SHP77 treated with DMSO at 0.1 percent for 48 hours (cell line): ENCODE measurements around the gene CHRNA4.

ENCODE experiments used
- DNase-seq: peaks from one replicate; lab custom pipeline; 2025; lab: John Stamatoyannopoulos, UW

The CHRNA4 gene

GRCh38 chr20:63320041-63320511, 41.1 kb downstream of the CHRNA4 start:
- DNase-seq, result no peak

GRCh38 chr20:63319164-63320040, 41.7 kb downstream of the CHRNA4 start:
- no peak for DNase-seq

GRCh38 chr20:63318391-63319163, 42.6 kb downstream of the CHRNA4 start:
- DNase-seq, result no peak

DNA sequence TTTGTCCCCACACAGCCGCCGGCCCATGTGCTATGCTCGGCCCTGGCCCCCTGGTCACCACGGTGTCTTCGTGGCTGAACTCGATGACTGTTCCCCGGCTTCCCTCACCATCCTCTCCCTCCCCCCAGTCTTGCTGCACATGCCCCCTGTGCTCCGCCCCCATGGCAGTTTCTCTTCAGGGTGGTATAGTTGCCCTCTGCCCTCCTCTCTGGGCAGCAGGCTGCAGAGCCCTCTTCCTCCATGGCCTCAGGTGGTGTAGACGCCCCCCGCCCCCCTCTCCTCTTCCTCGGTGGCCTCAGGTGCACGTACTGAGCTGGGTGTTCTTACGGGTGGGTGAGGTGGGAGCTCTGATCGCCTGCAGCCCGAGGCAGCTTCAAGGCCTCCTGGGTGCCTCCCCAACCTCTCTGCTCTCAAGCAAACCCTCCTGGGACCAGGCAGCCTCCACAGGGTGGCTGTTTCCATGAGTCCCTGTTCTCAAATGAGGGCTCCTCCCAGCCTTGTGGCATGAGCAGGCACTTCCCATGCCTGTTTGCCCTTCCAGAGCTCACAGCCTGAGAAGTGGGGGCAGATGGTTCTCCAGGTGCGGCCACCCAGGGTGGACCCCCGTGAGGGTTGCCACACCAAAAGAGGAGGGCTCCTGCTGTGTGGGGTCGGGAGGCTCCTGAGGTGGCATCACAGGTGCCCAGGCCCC, 43.4 kb downstream of the CHRNA4 start:
- DNase-seq, result no peak

GRCh38 chr20:63317061-63317460, 44.1 kb downstream of the CHRNA4 start:
- DNase-seq, result no peak

- DNase-seq, result no peak
Observed at GRCh38 chr20:63316502-63316921, 44.6 kb downstream of the CHRNA4 start.

DNA sequence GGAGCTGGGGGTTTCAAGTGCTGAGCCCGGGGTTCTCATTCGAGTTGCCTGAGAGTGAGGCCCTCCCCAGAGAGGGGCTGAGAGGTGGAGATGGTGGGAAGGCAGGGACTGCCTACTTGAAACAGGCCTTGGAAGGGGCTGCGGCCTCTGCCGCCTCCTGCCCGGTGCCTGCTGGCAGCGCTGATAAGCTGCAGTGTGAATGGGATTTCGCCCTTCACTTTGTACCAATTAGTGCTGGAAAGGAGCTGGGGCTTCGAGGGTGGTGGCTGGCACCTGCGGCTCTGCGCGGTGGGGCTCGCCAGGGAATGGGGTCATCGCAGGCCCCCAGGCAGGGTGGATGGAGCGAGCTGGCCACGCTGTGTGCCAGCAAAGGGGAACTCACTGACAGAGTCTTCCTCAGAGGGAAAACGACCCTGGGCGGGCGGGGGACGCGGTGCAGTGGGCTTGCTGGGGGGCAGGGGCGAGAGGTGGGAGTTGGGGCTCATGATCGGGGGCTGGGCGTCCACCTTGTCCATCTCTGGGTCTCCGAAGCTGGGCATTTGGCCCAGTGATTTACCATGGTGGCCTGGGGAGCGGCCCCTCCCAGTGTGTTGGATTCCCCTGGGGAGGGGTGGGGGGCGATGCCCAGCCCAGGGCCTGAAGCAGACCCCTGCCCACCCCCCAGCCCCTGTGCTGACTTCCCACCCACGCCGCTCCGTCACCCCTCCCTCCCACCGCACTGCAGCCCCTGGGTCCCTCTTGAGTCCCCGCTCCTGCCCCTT, 45.2 kb downstream of the CHRNA4 start:
- no peak for DNase-seq

- no peak for DNase-seq
Observed at GRCh38 chr20:63315240-63315689, 45.9 kb downstream of the CHRNA4 start.

DNA sequence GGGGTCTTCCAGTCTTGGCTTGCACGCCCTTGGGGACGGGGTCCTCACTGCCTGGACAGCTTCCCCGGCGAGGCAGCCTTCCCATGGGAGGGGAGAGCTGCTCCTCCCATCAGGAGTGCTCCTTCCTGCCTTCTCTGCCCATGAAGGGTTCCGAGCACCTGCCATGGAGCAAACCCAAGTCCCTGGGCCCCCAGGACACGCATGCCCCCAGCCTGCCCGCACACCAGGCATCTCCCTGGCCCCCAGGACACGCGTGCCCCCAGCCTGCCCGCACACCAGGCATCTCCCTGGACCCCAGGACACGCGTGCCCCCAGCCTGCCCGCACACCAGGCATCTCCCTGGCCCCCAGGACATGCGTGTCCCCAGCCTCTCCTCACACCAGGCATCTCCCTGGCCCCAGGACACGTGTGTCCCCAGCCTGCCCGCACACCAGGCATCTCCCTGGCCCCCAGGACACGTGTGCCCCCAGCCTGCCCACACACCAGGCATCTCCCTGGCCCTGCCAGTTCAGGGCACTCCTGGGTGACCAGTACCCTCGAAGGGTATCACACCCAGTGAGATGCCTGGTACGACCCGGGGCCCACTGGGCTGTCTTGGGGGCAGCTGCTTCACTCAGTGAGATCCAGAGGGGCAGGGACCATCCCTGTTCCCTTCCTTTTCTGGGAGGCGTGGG, 46.4 kb downstream of the CHRNA4 start:
- no peak for DNase-seq

- no peak for DNase-seq
Observed at GRCh38 chr20:63314015-63314471, 47.1 kb downstream of the CHRNA4 start.

GRCh38 chr20:63313349-63314014, 47.7 kb downstream of the CHRNA4 start:
- DNase-seq, result no peak

GRCh38 chr20:63312690-63313348, 48.3 kb downstream of the CHRNA4 start:
- no peak for DNase-seq

GRCh38 chr20:63312273-63312672, 48.9 kb downstream of the CHRNA4 start:
- no peak for DNase-seq

- no peak for DNase-seq
Observed at GRCh38 chr20:63311833-63312243, 49.3 kb downstream of the CHRNA4 start.

DNA sequence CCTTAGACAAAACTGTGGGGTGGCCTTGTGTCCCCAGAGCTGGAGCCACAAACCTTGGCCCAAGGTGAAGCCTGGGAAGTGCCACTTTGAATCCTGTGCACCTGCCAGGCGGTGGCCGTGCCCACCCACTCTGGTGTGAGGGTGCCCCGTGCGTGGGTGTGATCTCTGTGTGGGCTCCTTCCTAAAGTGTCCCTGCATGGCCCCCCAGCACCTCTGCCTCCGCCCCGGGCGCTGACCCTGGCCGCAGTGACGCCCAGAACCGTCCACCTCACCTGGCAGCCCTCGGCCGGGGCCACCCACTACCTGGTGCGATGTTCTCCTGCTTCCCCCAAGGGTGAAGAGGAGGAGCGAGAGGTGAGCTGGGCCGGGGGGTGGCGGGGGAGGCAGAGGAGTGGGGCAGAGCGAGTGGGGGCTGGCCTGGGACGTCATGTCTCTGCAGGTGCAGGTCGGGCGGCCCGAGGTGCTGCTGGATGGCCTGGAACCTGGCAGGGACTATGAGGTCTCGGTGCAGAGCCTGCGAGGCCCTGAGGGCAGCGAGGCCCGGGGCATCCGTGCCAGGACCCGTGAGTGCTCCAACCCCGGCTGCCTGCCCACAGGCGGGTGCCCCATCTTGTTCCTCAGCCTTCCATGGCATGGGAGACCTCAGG, 49.8 kb downstream of the CHRNA4 start:
- no peak for DNase-seq

DNA sequence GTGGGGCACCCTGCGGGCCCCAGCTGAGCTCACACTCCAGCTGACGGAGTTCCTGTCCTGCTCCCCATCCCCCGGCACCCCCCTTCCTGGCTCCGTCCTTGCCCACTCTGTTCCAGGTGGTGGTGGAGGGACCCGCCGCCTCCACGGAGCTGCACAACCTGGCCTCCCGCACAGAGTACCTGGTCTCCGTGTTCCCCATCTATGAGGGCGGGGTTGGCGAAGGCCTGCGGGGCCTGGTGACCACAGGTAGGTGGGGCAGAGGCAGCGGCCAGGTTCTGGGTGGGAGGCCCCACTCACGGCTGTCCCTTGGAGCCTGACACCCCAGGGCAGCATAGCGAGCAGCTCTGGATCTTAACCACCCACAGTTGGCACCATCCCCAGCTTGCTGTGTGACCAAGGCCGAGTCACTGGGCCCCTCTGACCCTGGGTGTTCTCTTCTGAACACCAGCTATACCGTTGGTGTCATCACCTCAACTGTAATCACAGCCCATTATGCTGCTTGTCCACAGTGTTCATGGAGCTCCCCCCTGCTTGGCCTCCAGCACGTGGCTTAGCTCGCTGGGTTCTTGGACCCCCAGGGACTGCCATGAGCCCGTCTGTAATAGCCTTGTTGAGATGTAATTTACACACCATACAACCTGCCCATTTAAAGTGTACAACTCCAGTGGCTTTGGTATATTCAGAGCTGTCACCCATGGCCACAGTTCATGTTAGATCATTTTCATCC, 50.7 kb downstream of the CHRNA4 start:
- no peak for DNase-seq

GRCh38 chr20:63309261-63310071, 51.7 kb downstream of the CHRNA4 start:
- DNase-seq, result no peak
